ENCODE results near the gene AGBL1. TPM values are rescaled to one million over a fixed set of nuclear protein-coding genes. Genes with fewer than 3 reads are reported as not detected.

AGBL1 gene
- total and polyA plus RNA-seq, 2 experiments from 2014 or later: 0.03 TPM; not detected in 1

DNA sequence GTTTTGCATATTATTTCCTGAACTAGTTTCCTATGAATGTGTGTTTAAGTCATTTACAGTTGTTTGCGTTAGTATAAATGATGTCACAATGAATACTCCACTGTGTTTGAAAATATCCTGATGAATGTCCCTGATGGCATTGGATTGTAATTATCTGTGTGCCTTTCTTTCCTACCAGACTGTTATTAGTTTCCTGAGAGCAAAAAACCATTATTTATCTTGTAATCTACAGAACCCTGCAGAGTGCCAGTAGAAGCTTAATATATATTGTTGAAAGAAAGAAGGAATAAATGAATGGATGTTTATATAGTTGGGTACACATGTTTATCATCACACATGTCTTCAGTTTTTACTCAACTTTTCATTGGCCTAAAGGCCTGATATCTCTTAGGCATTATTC, 312.6 kb downstream of the AGBL1 start:
- H3K4me2 ChIP-seq: no peak overlapping the region
- no peak overlapping the region for H2AFZ ChIP-seq
- no peak overlapping the region for H3K4me3 Mint-ChIP-seq
- no peaks in the 10 kb centered on the region for H3K79me2 ChIP-seq (replicated peaks; ENCODE audit: insufficient read depth)
- no peaks in the 10 kb centered on the region for H3F3A ChIP-seq (replicated peaks; ENCODE audit: low read depth)
- H3K27me3 ChIP-seq (ENCODE audit: insufficient read depth): no peaks in the 10 kb centered on the region
- H3K9me3 Mint-ChIP-seq: no peaks in the 10 kb centered on the region
- DNase-seq (ENCODE audit: low spot score): no peak
- H3K36me3 Mint-ChIP-seq (ENCODE audit: low read depth): no peaks in the 10 kb centered on the region
- H3K4me1 Mint-ChIP-seq: no peaks in the 10 kb centered on the region
- no peaks in the 10 kb centered on the region for H3K36me3 ChIP-seq (ENCODE audit: insufficient read depth)
- H3K27ac Mint-ChIP-seq: no peak overlapping the region
- no peak overlapping the region for H3K27ac ChIP-seq (ENCODE audit: low read depth)
- H3K4me1 ChIP-seq (ENCODE audit: insufficient read depth): no peaks in the 10 kb centered on the region
- no peaks in the 10 kb centered on the region for H3K27me3 Mint-ChIP-seq (ENCODE audit: insufficient read depth, low read depth, poor library complexity)
- no peak for TF ChIP-seq STAT1 (IDR thresholded peaks at IDR 0.05; ENCODE audit: unreplicated experiment)
- TF ChIP-seq, protein P1, sequence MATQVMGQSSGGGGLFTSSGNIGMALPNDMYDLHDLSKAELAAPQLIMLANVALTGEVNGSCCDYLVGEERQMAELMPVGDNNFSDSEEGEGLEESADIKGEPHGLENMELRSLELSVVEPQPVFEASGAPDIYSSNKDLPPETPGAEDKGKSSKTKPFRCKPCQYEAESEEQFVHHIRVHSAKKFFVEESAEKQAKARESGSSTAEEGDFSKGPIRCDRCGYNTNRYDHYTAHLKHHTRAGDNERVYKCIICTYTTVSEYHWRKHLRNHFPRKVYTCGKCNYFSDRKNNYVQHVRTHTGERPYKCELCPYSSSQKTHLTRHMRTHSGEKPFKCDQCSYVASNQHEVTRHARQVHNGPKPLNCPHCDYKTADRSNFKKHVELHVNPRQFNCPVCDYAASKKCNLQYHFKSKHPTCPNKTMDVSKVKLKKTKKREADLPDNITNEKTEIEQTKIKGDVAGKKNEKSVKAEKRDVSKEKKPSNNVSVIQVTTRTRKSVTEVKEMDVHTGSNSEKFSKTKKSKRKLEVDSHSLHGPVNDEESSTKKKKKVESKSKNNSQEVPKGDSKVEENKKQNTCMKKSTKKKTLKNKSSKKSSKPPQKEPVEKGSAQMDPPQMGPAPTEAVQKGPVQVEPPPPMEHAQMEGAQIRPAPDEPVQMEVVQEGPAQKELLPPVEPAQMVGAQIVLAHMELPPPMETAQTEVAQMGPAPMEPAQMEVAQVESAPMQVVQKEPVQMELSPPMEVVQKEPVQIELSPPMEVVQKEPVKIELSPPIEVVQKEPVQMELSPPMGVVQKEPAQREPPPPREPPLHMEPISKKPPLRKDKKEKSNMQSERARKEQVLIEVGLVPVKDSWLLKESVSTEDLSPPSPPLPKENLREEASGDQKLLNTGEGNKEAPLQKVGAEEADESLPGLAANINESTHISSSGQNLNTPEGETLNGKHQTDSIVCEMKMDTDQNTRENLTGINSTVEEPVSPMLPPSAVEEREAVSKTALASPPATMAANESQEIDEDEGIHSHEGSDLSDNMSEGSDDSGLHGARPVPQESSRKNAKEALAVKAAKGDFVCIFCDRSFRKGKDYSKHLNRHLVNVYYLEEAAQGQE (IDR thresholded peaks at IDR 0.05; ENCODE audit: unreplicated experiment): no peak
- no peak for TF ChIP-seq JUNB (IDR thresholded peaks at IDR 0.05; ENCODE audit: unreplicated experiment)
- TF ChIP-seq, protein P2, sequence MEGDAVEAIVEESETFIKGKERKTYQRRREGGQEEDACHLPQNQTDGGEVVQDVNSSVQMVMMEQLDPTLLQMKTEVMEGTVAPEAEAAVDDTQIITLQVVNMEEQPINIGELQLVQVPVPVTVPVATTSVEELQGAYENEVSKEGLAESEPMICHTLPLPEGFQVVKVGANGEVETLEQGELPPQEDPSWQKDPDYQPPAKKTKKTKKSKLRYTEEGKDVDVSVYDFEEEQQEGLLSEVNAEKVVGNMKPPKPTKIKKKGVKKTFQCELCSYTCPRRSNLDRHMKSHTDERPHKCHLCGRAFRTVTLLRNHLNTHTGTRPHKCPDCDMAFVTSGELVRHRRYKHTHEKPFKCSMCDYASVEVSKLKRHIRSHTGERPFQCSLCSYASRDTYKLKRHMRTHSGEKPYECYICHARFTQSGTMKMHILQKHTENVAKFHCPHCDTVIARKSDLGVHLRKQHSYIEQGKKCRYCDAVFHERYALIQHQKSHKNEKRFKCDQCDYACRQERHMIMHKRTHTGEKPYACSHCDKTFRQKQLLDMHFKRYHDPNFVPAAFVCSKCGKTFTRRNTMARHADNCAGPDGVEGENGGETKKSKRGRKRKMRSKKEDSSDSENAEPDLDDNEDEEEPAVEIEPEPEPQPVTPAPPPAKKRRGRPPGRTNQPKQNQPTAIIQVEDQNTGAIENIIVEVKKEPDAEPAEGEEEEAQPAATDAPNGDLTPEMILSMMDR (conservative IDR thresholded peaks at IDR 0.05; ENCODE audit: low read depth in 2 of 2): no peak
- TF ChIP-seq ZNF114 (CRISPR knock-in tag; IDR thresholded peaks at IDR 0.05): no peak
- TF ChIP-seq EZH2 (IDR thresholded peaks at IDR 0.05; ENCODE audit: low read depth, unreplicated experiment): no peak
- TF ChIP-seq, protein P3, sequence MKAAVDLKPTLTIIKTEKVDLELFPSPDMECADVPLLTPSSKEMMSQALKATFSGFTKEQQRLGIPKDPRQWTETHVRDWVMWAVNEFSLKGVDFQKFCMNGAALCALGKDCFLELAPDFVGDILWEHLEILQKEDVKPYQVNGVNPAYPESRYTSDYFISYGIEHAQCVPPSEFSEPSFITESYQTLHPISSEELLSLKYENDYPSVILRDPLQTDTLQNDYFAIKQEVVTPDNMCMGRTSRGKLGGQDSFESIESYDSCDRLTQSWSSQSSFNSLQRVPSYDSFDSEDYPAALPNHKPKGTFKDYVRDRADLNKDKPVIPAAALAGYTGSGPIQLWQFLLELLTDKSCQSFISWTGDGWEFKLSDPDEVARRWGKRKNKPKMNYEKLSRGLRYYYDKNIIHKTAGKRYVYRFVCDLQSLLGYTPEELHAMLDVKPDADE (IDR thresholded peaks at IDR 0.05): no peak
- TF ChIP-seq, protein P4, sequence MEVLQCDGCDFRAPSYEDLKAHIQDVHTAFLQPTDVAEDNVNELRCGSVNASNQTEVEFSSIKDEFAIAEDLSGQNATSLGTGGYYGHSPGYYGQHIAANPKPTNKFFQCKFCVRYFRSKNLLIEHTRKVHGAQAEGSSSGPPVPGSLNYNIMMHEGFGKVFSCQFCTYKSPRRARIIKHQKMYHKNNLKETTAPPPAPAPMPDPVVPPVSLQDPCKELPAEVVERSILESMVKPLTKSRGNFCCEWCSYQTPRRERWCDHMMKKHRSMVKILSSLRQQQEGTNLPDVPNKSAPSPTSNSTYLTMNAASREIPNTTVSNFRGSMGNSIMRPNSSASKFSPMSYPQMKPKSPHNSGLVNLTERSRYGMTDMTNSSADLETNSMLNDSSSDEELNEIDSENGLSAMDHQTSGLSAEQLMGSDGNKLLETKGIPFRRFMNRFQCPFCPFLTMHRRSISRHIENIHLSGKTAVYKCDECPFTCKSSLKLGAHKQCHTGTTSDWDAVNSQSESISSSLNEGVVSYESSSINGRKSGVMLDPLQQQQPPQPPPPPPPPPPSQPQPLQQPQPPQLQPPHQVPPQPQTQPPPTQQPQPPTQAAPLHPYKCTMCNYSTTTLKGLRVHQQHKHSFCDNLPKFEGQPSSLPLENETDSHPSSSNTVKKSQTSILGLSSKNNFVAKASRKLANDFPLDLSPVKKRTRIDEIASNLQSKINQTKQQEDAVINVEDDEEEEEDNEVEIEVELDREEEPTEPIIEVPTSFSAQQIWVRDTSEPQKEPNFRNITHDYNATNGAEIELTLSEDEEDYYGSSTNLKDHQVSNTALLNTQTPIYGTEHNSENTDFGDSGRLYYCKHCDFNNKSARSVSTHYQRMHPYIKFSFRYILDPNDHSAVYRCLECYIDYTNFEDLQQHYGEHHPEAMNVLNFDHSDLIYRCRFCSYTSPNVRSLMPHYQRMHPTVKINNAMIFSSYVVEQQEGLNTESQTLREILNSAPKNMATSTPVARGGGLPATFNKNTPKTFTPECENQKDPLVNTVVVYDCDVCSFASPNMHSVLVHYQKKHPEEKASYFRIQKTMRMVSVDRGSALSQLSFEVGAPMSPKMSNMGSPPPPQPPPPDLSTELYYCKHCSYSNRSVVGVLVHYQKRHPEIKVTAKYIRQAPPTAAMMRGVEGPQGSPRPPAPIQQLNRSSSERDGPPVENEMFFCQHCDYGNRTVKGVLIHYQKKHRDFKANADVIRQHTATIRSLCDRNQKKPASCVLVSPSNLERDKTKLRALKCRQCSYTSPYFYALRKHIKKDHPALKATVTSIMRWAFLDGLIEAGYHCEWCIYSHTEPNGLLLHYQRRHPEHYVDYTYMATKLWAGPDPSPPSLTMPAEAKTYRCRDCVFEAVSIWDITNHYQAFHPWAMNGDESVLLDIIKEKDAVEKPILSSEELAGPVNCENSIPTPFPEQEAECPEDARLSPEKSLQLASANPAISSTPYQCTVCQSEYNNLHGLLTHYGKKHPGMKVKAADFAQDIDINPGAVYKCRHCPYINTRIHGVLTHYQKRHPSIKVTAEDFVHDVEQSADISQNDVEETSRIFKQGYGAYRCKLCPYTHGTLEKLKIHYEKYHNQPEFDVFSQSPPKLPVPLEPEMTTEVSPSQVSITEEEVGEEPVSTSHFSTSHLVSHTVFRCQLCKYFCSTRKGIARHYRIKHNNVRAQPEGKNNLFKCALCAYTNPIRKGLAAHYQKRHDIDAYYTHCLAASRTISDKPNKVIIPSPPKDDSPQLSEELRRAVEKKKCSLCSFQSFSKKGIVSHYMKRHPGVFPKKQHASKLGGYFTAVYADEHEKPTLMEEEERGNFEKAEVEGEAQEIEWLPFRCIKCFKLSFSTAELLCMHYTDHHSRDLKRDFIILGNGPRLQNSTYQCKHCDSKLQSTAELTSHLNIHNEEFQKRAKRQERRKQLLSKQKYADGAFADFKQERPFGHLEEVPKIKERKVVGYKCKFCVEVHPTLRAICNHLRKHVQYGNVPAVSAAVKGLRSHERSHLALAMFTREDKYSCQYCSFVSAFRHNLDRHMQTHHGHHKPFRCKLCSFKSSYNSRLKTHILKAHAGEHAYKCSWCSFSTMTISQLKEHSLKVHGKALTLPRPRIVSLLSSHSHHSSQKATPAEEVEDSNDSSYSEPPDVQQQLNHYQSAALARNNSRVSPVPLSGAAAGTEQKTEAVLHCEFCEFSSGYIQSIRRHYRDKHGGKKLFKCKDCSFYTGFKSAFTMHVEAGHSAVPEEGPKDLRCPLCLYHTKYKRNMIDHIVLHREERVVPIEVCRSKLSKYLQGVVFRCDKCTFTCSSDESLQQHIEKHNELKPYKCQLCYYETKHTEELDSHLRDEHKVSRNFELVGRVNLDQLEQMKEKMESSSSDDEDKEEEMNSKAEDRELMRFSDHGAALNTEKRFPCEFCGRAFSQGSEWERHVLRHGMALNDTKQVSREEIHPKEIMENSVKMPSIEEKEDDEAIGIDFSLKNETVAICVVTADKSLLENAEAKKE (CRISPR knock-in tag; IDR thresholded peaks at IDR 0.05): no peak
- no peak for TF ChIP-seq CREB1 (CRISPR knock-in tag; IDR thresholded peaks at IDR 0.05; ENCODE audit: low read depth)
- no peak for TF ChIP-seq NANOG (IDR thresholded peaks at IDR 0.05; ENCODE audit: borderline replicate concordance)
- TF ChIP-seq POLR2AphosphoS5 (IDR thresholded peaks at IDR 0.05; ENCODE audit: low read depth): no peak
- TF ChIP-seq ZNF331 (CRISPR knock-in tag; IDR thresholded peaks at IDR 0.05; ENCODE audit: low read depth): no peak
- TF ChIP-seq EZH2phosphoT487 (IDR thresholded peaks at IDR 0.05; ENCODE audit: unreplicated experiment): no peak
- H4K20me1 ChIP-seq (replicated peaks; ENCODE audit: insufficient read depth): no peaks in the 10 kb centered on the region
- ATAC-seq: no peak
- H3K4me3 ChIP-seq: no peak overlapping the region
- H3K9me2 ChIP-seq (ENCODE audit: insufficient read depth): 0 out of 2 replicates have a peak, but pooled peaks cover 3% of the 10 kb centered on the region

All from GM23338 (cell line).